ENCODE results near the gene MBLAC1. TPM values are rescaled to one million over a fixed set of nuclear protein-coding genes. Genes with fewer than 3 reads are reported as not detected.

Gene MBLAC1
- total and polyA plus RNA-seq, 10 of the 15 experiments (the other 5 are each of a cell fraction or from before 2014, with no cell fraction given) = 0.24 to 3.2 (median 1.8) TPM; not detected in 1

DNA sequence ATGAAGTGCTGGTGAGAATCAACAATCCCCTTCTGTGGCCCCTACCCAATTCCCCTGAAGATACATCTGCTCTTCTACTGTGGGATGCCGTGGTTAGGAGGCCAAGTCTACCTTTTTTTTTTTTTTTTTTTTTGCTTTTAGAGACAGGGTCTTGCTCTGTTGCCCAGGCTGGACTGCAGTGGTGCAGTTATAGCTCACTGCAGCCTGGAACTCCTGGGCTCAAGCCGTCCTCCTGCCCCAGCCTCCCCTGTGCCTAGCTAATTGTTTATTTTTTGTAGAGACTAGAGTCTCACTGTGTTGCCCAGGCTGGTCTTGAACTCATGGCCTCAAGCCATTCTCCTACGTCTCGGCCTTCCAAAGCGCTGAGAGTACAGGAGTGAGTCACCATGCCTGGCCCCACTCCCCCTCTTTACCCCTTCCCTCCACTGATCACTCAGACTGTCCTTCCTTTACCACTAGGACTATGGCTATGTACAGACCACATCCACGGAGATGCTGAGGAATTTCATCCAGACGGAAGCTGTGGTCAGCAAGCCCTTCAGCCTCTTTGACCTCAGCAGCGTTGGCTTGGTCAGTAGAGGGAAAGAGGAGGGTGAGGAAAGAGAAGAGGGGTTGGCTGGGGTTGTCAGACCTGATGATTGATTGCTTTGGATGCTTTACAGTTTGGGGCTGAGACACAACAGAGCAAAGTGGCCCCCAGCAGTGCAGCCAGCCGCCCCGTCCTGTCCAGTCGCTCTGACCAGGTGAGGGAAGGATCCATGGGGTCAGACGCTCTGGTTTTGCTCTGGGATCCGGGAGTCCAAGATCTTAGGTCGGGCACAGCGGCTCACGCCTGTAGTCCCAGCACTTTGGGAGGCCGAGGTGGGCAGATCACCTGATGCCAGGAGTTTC is 23.6 kb upstream of the MBLAC1 start:
- Histone ChIP-seq H3K4me1 (ENCODE audit: control insufficient read depth, insufficient read depth, low read length) (peaks cover 16% of the 10 kb centered on the region), H2AFZ (ENCODE audit: control insufficient read depth, low read depth, low read length) (no peak overlapping the region), H3K9ac (ENCODE audit: control insufficient read depth, insufficient read depth, low read length) (no peak overlapping the region), H4K20me1 (ENCODE audit: control insufficient read depth, insufficient read depth) (no peaks in the 10 kb centered on the region), H3K27me3 (replicated peaks in 1 of 2; ENCODE audit: control insufficient read depth in 2 of 2, insufficient read depth in 2 of 2, low read length in 1 of 2) (no peaks in the 10 kb centered on the region), H3K79me2 (ENCODE audit: control insufficient read depth, insufficient read depth, low read length) (peaks cover 29% of the 10 kb centered on the region), H3K4me2 (ENCODE audit: control insufficient read depth, insufficient read depth) (peak overlapping the region; percentile 36; the same call in 1 of the 2 replicates), H3K27ac (ENCODE audit: control insufficient read depth, insufficient read depth) (no peak overlapping the region), H3K4me3 (no peak overlapping the region), H3K9me3 (replicated peaks; ENCODE audit: control insufficient read depth, insufficient read depth, low read length) (no peaks in the 10 kb centered on the region), H3K36me3 (ENCODE audit: control insufficient read depth in 2 of 2, insufficient read depth in 2 of 2, low read length in 1 of 2) (peaks cover 16 to 17% of the 10 kb centered on the region in 2 experiments)
- ATAC-seq = no peak
- ChIA-PET RAD21 (ENCODE audit: unreplicated experiment) (interaction anchor here (0.9 kb wide), 1 partner anchor 11 kb away, joined by 3 read pairs; no protein-coding TSS in a partner anchor), SMC1A (ENCODE audit: uncharacterized antibody, unreplicated experiment) (interaction anchor here (0.7 to 1.7 kb wide), 2 partner anchors 15 to 86 kb away, joined by 3 read pairs; no protein-coding TSS in a partner anchor), POLR2A (interaction anchor here (0.5 to 1.7 kb wide), 8 partner anchors 9 to 374 kb away, joined by 3 to 6 read pairs (median 4); partner anchors contain the start of gene ZKSCAN1), CTCF (no interaction called here)
- WGBS (ENCODE audit: insufficient coverage, insufficient replicate concordance, low lambda C conversion rate, missing lambda C conversion rate) = 86% methylated on average over 16 of the region's 17 CpGs
- intact Hi-C loops (cut with micrococcal nuclease; ENCODE audit: unreplicated experiment) (no loop called here), in situ Hi-C loops (cut with MboI) (no loop called here)
- DNase-seq (ENCODE audit: low read depth, low spot score) = no peak
- FAIRE-seq = no peak
- TF ChIP-seq, protein P1, sequence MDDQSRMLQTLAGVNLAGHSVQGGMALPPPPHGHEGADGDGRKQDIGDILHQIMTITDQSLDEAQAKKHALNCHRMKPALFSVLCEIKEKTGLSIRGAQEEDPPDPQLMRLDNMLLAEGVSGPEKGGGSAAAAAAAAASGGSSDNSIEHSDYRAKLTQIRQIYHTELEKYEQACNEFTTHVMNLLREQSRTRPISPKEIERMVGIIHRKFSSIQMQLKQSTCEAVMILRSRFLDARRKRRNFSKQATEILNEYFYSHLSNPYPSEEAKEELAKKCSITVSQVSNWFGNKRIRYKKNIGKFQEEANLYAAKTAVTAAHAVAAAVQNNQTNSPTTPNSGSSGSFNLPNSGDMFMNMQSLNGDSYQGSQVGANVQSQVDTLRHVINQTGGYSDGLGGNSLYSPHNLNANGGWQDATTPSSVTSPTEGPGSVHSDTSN (IDR thresholded peaks at IDR 0.05; ENCODE audit: insufficient replicate concordance, low read depth, low read length) = peak; percentile 33
- TF ChIP-seq, protein P2, sequence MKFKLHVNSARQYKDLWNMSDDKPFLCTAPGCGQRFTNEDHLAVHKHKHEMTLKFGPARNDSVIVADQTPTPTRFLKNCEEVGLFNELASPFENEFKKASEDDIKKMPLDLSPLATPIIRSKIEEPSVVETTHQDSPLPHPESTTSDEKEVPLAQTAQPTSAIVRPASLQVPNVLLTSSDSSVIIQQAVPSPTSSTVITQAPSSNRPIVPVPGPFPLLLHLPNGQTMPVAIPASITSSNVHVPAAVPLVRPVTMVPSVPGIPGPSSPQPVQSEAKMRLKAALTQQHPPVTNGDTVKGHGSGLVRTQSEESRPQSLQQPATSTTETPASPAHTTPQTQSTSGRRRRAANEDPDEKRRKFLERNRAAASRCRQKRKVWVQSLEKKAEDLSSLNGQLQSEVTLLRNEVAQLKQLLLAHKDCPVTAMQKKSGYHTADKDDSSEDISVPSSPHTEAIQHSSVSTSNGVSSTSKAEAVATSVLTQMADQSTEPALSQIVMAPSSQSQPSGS (IDR thresholded peaks at IDR 0.05; ENCODE audit: low read length) = no peak
- TF ChIP-seq, protein P3, sequence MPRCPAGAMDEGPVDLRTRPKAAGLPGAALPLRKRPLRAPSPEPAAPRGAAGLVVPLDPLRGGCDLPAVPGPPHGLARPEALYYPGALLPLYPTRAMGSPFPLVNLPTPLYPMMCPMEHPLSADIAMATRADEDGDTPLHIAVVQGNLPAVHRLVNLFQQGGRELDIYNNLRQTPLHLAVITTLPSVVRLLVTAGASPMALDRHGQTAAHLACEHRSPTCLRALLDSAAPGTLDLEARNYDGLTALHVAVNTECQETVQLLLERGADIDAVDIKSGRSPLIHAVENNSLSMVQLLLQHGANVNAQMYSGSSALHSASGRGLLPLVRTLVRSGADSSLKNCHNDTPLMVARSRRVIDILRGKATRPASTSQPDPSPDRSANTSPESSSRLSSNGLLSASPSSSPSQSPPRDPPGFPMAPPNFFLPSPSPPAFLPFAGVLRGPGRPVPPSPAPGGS (IDR thresholded peaks at IDR 0.05; ENCODE audit: borderline replicate concordance, insufficient read depth, low read depth, low read length, poor library complexity, severe bottlenecking) = no peak
- TF ChIP-seq, protein P4, sequence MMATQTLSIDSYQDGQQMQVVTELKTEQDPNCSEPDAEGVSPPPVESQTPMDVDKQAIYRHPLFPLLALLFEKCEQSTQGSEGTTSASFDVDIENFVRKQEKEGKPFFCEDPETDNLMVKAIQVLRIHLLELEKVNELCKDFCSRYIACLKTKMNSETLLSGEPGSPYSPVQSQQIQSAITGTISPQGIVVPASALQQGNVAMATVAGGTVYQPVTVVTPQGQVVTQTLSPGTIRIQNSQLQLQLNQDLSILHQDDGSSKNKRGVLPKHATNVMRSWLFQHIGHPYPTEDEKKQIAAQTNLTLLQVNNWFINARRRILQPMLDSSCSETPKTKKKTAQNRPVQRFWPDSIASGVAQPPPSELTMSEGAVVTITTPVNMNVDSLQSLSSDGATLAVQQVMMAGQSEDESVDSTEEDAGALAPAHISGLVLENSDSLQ (IDR thresholded peaks at IDR 0.05) = peak; percentile 26; the same call in 1 of the 2 replicates
- BruUV-seq (replicated peaks) = no TSS peak

Data from GM12878 (cell line).